AG09319 (cell line): ENCODE measurements around the gene MPP4.
A peak's percentile ranks its signal among the peaks of the same experiment; 100 is the strongest.

ENCODE experiments used
- DNase-seq: peaks from one replicate; pipeline ENCODE4 v3.0.0-alpha.2; 2010; ENCODE audit warnings: low read depth; ENCODE audit errors: extremely low read depth
- TF ChIP-seq, protein P1 (sequence below): IDR thresholded peaks from 2 replicates; pipeline ENCODE4 v1.5.1; 2011; ENCODE audit warnings: low read depth, mild to moderate bottlenecking, inconsistent platforms, low read length, moderate library complexity

The MPP4 gene

DNA sequence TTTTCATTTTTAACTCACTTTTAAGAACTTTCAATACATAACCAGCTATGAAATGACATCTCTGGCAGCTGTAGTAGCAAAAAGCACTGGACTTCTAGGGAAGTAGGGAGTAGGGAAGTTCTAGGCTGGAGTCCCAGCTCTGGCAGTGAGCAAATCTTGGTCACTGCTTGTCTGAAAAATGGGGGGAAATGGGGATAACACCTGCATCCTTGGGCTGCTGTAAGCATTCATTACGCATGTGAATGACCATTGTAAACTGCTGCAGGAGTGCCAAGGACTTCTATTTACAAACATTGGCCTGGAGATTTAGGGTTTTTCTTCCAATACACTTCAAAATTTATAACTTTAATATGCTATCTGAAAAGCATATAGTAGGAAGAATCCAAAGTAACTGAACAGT, 972 bp upstream of the MPP4 start:
- TF ChIP-seq, protein P1, sequence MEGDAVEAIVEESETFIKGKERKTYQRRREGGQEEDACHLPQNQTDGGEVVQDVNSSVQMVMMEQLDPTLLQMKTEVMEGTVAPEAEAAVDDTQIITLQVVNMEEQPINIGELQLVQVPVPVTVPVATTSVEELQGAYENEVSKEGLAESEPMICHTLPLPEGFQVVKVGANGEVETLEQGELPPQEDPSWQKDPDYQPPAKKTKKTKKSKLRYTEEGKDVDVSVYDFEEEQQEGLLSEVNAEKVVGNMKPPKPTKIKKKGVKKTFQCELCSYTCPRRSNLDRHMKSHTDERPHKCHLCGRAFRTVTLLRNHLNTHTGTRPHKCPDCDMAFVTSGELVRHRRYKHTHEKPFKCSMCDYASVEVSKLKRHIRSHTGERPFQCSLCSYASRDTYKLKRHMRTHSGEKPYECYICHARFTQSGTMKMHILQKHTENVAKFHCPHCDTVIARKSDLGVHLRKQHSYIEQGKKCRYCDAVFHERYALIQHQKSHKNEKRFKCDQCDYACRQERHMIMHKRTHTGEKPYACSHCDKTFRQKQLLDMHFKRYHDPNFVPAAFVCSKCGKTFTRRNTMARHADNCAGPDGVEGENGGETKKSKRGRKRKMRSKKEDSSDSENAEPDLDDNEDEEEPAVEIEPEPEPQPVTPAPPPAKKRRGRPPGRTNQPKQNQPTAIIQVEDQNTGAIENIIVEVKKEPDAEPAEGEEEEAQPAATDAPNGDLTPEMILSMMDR, result no peak
- no peak for DNase-seq

DNA sequence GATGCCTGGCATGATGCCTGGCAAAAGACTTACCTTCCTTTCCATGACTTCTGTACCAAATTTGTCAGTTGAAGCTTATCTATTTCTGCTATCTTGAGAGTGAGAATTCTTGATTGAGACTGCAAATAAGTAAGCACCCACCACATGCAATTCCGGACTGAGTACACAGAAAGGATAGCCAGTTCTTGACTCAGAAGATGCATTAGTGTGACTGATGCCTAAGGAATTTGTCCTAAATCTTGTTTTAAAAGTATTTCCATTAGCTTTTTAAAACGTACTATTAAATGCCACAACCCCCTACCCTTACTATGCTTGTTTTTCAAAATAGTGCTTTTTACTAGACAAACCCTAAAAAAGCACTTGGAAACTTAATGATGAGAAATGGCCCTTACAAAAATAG, 545 bp downstream of the MPP4 start:
- TF ChIP-seq, protein P1, result no peak
- no peak for DNase-seq

DNA sequence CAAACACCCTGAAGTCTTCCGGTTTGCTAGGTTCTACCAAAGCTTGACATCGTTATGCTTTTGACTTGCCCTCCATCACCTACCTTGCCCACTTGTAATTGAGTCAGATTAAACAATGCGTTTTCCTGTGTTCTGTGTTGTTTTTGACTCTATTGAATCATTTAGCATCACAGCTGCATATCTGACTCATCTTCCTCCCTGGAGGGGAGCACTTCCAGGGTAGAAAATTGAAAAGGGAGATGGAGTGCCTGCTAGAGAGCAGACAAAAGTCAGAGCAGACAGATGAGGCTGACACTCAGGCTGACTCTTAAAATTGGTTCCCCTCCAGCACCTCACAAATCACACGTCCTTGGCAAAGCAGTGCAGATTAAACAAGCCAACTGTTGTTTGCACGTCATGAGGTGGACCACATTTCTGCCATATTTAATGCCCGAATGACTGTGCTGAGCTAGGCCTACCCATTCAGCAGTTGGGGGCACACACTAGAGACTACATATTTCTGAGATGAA, 2.2 kb downstream of the MPP4 start:
- TF ChIP-seq, protein P1, result no peak
- no peak for DNase-seq

DNA sequence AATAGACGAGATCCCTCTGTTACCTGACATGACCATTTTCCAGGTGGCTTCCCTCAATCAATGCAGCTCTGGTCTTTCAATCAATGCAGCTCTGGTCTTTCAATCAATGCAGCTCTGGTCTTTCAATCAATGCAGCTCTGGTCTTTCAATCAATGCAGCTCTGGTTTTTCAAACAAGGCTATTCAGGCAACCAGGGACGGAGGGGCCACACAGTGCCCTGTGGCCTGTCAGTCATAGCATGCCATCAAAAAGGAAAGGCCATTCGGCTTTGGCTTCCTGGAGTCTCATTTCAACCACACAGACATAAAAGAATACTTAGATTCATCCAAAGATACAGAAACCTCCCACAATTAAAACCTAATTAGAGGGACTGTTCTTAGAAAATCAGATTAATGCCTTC, 13.3 kb downstream of the MPP4 start:
- no peak for DNase-seq

DNA sequence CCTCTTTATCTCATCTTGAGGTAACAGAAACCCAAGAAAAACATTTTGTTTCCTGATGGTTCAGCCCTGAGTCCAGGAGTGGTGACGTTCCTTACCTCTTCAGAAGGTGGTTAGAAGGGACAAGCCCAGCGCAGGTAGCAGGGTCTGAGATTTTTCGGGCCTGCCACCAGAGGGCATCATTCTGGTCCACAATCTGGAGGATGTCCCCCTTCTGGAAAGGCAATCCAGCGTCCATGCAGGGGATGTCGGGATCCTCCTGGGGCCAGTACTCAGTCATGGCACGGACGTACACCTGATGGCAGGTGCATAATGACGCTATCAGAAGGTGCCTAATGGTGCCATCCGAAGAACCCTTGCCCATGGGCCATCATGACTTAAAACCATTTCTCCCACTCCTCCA, 17.7 kb downstream of the MPP4 start:
- TF ChIP-seq, protein P1, result peak; percentile 18
- no peak for DNase-seq

More for the DNA sequence above, 13.3 kb downstream of the MPP4 start:
- TF ChIP-seq, protein P1, result no peak

DNA sequence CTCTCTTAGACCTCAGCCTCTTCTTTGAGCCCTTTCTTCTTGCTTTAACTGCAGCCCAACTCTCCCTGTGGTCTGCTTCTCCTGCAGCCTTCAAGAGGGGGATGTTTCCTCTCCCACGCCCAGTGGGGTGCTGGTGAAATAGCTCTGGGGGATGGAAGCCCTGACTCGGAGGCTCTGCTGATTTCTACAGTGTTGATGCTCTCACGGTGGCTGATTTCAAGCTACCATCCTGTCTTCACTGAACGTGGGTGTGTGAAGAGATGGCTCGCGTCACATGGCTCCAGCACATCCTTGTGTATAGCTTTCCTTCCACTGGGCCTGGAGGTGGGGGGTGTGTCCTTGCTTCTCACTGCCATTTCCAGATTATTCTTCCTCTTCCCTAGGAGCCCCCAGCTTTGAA, 20.0 kb downstream of the MPP4 start:
- TF ChIP-seq, protein P1, result no peak
- DNase-seq, result no peak

DNA sequence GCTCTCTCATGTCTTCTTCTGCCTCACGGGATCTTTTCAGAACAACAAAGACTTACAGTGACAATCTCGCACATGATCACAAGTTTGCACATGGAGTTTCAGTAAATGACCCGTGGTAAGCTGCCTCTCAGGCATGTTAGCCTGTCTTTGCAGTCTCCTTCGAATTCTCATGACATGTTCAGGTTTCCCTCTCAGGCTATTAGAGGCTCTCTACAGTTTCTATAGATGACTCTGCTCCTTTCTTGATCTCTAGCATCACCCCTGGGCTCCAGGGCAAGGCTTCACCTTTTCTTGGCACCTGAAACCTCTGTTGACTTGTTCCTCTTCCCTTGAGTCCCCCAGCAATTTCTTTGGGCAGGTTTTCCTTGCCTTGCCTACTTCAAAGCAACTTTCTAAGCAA, 23.0 kb downstream of the MPP4 start:
- TF ChIP-seq, protein P1, result no peak
- DNase-seq, result no peak
